GM12864 (cell line): ENCODE measurements around the gene CCDC33.

Experiments used
- DNase-seq: peaks from one replicate; pipeline ENCODE4 v3.0.0-alpha.2; 2011; ENCODE audit warnings: low read depth
- H3K4me3 ChIP-seq: 2 replicates; pipeline ENCODE4 v1.5.1; 2011; ENCODE audit warnings: mild to moderate bottlenecking, low read depth, low read length, control low read depth
- TF ChIP-seq, protein P1 (sequence below): IDR thresholded peaks from 2 replicates; pipeline ENCODE4 v1.5.1; 2011; ENCODE audit warnings: low read depth, mild to moderate bottlenecking, moderate library complexity, low read length, control low read depth, inconsistent platforms; ENCODE audit errors: missing control alignments

Gene CCDC33

GRCh38 chr15:74270854-74271520 is 34.9 kb downstream of the CCDC33 start:
- H3K4me3 ChIP-seq = no peak overlapping the region
- no peak for DNase-seq
- TF ChIP-seq, protein P1, sequence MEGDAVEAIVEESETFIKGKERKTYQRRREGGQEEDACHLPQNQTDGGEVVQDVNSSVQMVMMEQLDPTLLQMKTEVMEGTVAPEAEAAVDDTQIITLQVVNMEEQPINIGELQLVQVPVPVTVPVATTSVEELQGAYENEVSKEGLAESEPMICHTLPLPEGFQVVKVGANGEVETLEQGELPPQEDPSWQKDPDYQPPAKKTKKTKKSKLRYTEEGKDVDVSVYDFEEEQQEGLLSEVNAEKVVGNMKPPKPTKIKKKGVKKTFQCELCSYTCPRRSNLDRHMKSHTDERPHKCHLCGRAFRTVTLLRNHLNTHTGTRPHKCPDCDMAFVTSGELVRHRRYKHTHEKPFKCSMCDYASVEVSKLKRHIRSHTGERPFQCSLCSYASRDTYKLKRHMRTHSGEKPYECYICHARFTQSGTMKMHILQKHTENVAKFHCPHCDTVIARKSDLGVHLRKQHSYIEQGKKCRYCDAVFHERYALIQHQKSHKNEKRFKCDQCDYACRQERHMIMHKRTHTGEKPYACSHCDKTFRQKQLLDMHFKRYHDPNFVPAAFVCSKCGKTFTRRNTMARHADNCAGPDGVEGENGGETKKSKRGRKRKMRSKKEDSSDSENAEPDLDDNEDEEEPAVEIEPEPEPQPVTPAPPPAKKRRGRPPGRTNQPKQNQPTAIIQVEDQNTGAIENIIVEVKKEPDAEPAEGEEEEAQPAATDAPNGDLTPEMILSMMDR = no peak

- H3K4me3 ChIP-seq = no peak overlapping the region
- DNase-seq = no peak
- TF ChIP-seq, protein P1 = no peak
These were observed 36.7 kb downstream of the CCDC33 start for GRCh38 chr15:74272812-74273211.

DNA sequence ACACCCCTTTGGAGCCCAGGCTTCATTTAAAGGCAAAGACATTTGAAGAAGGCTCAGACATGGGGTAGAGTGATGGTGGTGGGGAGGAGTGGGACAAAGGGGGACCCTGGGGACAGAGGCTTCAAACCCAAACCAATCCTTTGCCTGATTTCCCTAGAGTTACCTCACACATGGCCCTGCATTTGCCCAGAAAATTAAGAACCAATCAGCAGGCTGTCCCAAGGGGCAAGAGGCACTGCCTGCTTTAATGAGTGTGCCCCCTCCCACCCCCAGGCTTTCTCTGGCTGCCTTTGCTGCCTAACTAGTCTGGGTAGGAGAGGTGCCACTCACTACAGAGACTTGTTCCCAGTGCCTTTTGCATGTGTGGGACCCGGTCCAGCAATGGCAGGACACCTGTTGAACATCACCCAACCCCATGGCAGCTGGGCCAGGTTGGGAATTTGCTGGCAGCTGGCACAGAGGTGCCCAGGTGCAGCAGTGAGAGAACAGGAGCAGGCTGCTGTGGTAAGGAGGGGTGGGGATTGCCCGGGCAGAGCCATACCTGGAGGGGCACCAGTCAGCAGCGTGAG is 38.4 kb downstream of the CCDC33 start:
- no peak overlapping the region for H3K4me3 ChIP-seq
- no peak for DNase-seq
- TF ChIP-seq, protein P1 = no peak

DNA sequence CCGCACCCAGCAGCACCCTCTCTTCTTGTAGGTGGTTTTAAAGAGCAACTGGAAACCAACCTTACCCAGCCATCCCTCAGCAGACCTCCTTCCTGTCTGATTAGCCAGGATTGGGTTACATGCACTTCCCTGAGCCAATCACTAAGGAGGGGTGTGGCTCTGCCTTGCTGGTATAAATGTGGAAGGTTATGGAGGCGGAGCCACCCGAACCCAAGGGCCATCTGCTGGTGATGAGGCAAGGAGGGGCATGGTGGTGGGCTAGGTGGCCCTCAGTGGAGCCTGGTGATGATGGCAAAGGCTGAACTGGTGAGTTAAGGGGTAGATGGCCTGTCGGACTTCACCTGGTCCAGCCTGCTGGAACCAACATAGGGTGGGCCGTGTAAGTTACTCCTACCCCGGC is 39.8 kb downstream of the CCDC33 start:
- no peak for DNase-seq
- no peak overlapping the region for H3K4me3 ChIP-seq
- TF ChIP-seq, protein P1 = no peak

GRCh38 chr15:74276560-74276959 is 40.4 kb downstream of the CCDC33 start:
- DNase-seq = no peak
- TF ChIP-seq, protein P1 = no peak
- no peak overlapping the region for H3K4me3 ChIP-seq

DNA sequence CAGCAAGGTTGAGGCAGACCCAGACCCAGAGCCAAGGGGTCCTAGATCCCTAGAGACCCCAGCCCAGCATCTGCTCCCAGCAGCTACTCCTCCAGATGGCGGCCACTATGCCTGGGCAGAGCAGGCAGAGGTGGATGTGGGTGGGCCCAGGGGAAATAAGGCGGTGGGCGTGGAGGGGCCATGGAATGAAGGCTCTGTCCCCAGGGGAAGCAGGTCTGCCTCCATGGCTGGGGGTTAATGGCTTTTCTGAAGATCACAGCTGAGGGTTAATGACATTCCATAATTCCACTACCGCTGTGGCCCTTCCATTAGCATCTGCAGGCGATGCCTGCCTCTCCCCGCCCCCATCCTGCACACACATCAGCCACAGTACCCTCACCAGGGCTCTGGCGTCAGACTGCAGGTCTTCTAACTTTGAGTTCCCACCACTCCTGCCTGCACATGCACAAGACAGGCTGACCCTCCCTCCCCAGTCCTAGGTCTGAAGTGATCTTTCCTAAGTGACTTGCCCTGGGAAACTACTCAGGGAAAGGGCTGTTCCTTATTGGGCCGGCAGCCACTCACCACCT is 41.2 kb downstream of the CCDC33 start:
- TF ChIP-seq, protein P1 = no peak
- H3K4me3 ChIP-seq = no peak overlapping the region
- no peak for DNase-seq
